ENCODE data around the gene RALGAPB.

DNA sequence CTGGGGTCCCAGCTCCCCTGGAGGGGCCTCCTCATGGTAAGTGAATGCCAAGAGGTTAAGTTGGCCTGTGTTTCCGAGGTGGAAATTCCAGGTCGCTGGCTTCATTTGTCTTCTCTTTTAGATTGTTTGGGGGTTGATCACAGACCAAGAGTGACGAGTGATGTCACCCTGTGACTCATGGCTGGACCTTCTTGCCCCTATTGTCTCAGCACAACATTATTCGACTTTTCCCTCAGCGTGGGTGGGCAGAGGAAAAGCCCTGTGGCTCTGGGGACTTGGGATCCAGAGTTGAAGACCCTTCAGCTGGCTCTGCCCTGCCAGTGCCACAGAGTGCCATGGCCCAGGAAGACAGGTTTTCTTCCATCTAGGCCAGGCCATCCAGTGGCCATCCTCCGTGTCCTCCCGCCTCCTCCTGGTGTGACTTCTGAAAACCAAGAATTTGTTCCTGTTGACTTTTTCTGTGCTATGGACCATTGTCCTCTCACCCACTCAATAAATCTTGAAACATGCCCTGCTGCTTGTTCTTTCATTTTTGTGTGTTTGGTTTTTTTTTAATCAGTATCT is 22.1 kb upstream of the RALGAPB start:
- TF ChIP-seq POLR2A (IDR thresholded peaks at IDR 0.05; ENCODE audit: borderline replicate concordance, extremely low read depth, insufficient read depth, insufficient read length): no peak
- TF ChIP-seq SRF (IDR thresholded peaks at IDR 0.05; ENCODE audit: low read depth): no peak
- no peak for TF ChIP-seq YY1 (IDR thresholded peaks at IDR 0.05; ENCODE audit: extremely low read depth, insufficient replicate concordance, low read depth, low read length)
- TF ChIP-seq, protein P1, sequence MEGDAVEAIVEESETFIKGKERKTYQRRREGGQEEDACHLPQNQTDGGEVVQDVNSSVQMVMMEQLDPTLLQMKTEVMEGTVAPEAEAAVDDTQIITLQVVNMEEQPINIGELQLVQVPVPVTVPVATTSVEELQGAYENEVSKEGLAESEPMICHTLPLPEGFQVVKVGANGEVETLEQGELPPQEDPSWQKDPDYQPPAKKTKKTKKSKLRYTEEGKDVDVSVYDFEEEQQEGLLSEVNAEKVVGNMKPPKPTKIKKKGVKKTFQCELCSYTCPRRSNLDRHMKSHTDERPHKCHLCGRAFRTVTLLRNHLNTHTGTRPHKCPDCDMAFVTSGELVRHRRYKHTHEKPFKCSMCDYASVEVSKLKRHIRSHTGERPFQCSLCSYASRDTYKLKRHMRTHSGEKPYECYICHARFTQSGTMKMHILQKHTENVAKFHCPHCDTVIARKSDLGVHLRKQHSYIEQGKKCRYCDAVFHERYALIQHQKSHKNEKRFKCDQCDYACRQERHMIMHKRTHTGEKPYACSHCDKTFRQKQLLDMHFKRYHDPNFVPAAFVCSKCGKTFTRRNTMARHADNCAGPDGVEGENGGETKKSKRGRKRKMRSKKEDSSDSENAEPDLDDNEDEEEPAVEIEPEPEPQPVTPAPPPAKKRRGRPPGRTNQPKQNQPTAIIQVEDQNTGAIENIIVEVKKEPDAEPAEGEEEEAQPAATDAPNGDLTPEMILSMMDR (IDR thresholded peaks at IDR 0.05 in 2 of 3, conservative IDR thresholded peaks at IDR 0.05 in 1 of 3; ENCODE audit: borderline replicate concordance in 1 of 3, insufficient read depth in 1 of 3, low read depth in 2 of 3, low read length in 2 of 3): no peak
- no peak for TF ChIP-seq TCF7L2 (IDR thresholded peaks at IDR 0.05; ENCODE audit: borderline replicate concordance, extremely low read depth, insufficient read depth, insufficient read length)

Data from HCT116 (cell line).